ENCODE results near the gene SIGLEC5.
A peak's percentile ranks its signal among the peaks of the same experiment; 100 is the strongest.

Gene SIGLEC5

GRCh38 chr19:51590441-51590840 lies 39.8 kb downstream of the SIGLEC5 start:
- DNase-seq (ENCODE audit: low read depth in 3 of 3, low spot score in 1 of 3): no peak

GRCh38 chr19:51589511-51589910 lies 40.7 kb downstream of the SIGLEC5 start:
- no peak for DNase-seq (ENCODE audit: low read depth in 3 of 3, low spot score in 1 of 3)

GRCh38 chr19:51587264-51588191 lies 42.7 kb downstream of the SIGLEC5 start:
- DNase-seq (ENCODE audit: low read depth in 3 of 3, low spot score in 1 of 3): no peak

GRCh38 chr19:51586799-51587198 lies 43.4 kb downstream of the SIGLEC5 start:
- no peak for DNase-seq (ENCODE audit: low read depth in 3 of 3, low spot score in 1 of 3)

- no peak for DNase-seq (ENCODE audit: low read depth in 3 of 3, low spot score in 1 of 3)
Observed at GRCh38 chr19:51586103-51586728, 44.0 kb downstream of the SIGLEC5 start.

GRCh38 chr19:51576850-51577249 lies 53.4 kb downstream of the SIGLEC5 start:
- no peak for DNase-seq (ENCODE audit: low read depth in 3 of 3, low spot score in 1 of 3)

- DNase-seq (ENCODE audit: low read depth in 3 of 3, low spot score in 1 of 3): no peak
Observed at GRCh38 chr19:51573331-51573730, 56.9 kb downstream of the SIGLEC5 start.

- DNase-seq (ENCODE audit: low read depth in 3 of 3, low spot score in 1 of 3): no peak
Observed at GRCh38 chr19:51572908-51573307, 57.3 kb downstream of the SIGLEC5 start.

- no peak for DNase-seq (ENCODE audit: low read depth in 3 of 3, low spot score in 1 of 3)
Observed at GRCh38 chr19:51572410-51572809, 57.8 kb downstream of the SIGLEC5 start.

- no peak for DNase-seq (ENCODE audit: low read depth in 3 of 3, low spot score in 1 of 3)
Observed at GRCh38 chr19:51571599-51571998, 58.6 kb downstream of the SIGLEC5 start.

GRCh38 chr19:51570962-51571575 lies 59.1 kb downstream of the SIGLEC5 start, which contains the start of gene ZNF175:
ZNF175 (plus strand) TSS chr19:51571283; CDS start chr19:51573330, 2,047 bp downstream.
- peak; percentile 57 to 80 (median 80) for DNase-seq (ENCODE audit: low read depth in 3 of 3, low spot score in 1 of 3)

GRCh38 chr19:51568456-51568855 lies 61.7 kb downstream of the SIGLEC5 start:
- DNase-seq (ENCODE audit: low read depth in 3 of 3, low spot score in 1 of 3): no peak

GRCh38 chr19:51567583-51567982 lies 62.6 kb downstream of the SIGLEC5 start:
- DNase-seq (ENCODE audit: low read depth in 3 of 3, low spot score in 1 of 3): no peak

GRCh38 chr19:51566489-51567100 lies 63.6 kb downstream of the SIGLEC5 start:
- DNase-seq (ENCODE audit: low read depth in 3 of 3, low spot score in 1 of 3): no peak

- DNase-seq (ENCODE audit: low read depth in 3 of 3, low spot score in 1 of 3): no peak
Observed at GRCh38 chr19:51565583-51565982, 64.6 kb downstream of the SIGLEC5 start.

- DNase-seq (ENCODE audit: low read depth in 3 of 3, low spot score in 1 of 3): no peak
Observed at GRCh38 chr19:51564791-51565190, 65.4 kb downstream of the SIGLEC5 start.

All from stimulated activated CD4-positive, alpha-beta T cell treated with anti-CD3 and anti-CD28 coated beads, TNF-alpha, amount 100 ng/mL, for 1 hour (primary cell).